AG04449 (cell line): ENCODE measurements around the gene SLC37A1.

ENCODE experiments used
- CTCF ChIA-PET: fragments of 350-600 bp; formaldehyde crosslinking; extraction: SDS; loops from one replicate; lab custom pipeline; 2021; ENCODE audit warnings: antibody characterized with exemption; lab: Yijun Ruan, JAX
- POLR2A ChIA-PET: fragments of 400-600, 350-600 bp; formaldehyde crosslinking; extraction: SDS; loops from one replicate; lab custom pipeline; 2020; ENCODE audit warnings: antibody characterized with exemption, inconsistent platforms; lab: Yijun Ruan, JAX
- DNase-seq: peaks from one replicate; pipeline ENCODE4 v3.0.0-alpha.2; 2010; ENCODE audit warnings: low read depth, low spot score
- H3K4me3 ChIP-seq: 2 replicates; pipeline ENCODE4 v1.5.1; 2011; ENCODE audit warnings: low read depth, mild to moderate bottlenecking, control low read depth, low read length
- CTCF ChIP-seq: IDR thresholded peaks from one replicate; pipeline ENCODE4 v1.5.1; 2011; ENCODE audit warnings: mild to moderate bottlenecking, moderate library complexity, low read length, control low read depth, inconsistent platforms; ENCODE audit not compliant: insufficient read depth; ENCODE audit errors: missing control alignments

Gene SLC37A1

GRCh38 chr21:42550817-42551216 is 37.2 kb downstream of the SLC37A1 start:
- H3K4me3 ChIP-seq, result no peak overlapping the region
- TF ChIP-seq CTCF, result no peak
- ChIA-PET CTCF (no interaction called here), POLR2A (no interaction called here)
- no peak for DNase-seq

- TF ChIP-seq CTCF, result no peak
- no peak overlapping the region for H3K4me3 ChIP-seq
- no peak for DNase-seq
- CTCF ChIA-PET, result no interaction called here
- POLR2A ChIA-PET, result no interaction called here
These were observed 39.0 kb downstream of the SLC37A1 start for GRCh38 chr21:42552407-42553336.

- no peak for DNase-seq
- ChIA-PET CTCF (no interaction called here), POLR2A (no interaction called here)
- no peak for TF ChIP-seq CTCF
- H3K4me3 ChIP-seq, result no peak overlapping the region
These were observed 39.8 kb downstream of the SLC37A1 start for GRCh38 chr21:42553435-42553834.

GRCh38 chr21:42554251-42554961 is 40.8 kb downstream of the SLC37A1 start:
- H3K4me3 ChIP-seq, result no peak overlapping the region
- CTCF ChIA-PET, result no interaction called here
- TF ChIP-seq CTCF, result no peak
- no peak for DNase-seq
- POLR2A ChIA-PET, result no interaction called here

GRCh38 chr21:42555756-42556438 is 42.2 kb downstream of the SLC37A1 start:
- ChIA-PET CTCF (no interaction called here), POLR2A (no interaction called here)
- no peak for DNase-seq
- no peak for TF ChIP-seq CTCF
- no peak overlapping the region for H3K4me3 ChIP-seq

GRCh38 chr21:42556476-42556875 is 42.8 kb downstream of the SLC37A1 start:
- CTCF ChIA-PET, result no interaction called here
- no peak for DNase-seq
- POLR2A ChIA-PET, result no interaction called here
- no peak for TF ChIP-seq CTCF
- H3K4me3 ChIP-seq, result no peak overlapping the region
